ENCODE results near the gene SPON2.

DNA sequence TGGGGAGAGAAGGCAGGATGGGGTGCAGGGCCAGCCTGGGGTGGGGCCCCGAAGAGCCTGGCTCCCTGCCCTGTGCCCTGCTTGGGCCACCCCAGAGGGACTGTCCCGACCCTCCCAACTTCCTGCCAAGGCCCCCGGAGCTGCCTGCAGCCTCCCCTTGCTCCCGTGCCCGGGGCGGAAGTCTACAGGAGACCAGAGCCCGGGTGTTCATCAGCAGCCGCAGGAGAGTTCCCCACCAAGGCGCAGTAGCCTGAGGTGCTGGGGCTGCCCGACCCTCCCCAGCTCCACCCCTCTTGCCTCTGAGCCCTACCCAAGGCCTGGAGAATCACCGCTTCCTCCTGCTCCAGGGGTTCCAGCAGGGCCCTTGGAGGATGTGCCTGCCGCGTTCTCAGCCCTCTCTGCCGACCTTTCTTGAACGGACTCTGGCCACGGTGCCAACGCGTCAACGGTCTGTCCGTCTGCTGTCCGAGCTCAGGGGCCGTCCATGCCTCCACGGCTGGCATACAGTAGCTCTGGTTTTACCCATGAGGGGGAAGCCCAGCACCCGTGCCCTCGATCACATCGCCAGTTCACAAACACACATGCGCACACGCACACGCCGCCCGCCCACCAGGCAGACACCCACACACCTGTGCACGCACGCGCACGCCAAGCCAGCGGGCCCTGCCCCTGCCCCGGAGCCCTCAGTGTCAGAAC lies 36.0 kb upstream of the SPON2 start:
- TF ChIP-seq, protein P1, sequence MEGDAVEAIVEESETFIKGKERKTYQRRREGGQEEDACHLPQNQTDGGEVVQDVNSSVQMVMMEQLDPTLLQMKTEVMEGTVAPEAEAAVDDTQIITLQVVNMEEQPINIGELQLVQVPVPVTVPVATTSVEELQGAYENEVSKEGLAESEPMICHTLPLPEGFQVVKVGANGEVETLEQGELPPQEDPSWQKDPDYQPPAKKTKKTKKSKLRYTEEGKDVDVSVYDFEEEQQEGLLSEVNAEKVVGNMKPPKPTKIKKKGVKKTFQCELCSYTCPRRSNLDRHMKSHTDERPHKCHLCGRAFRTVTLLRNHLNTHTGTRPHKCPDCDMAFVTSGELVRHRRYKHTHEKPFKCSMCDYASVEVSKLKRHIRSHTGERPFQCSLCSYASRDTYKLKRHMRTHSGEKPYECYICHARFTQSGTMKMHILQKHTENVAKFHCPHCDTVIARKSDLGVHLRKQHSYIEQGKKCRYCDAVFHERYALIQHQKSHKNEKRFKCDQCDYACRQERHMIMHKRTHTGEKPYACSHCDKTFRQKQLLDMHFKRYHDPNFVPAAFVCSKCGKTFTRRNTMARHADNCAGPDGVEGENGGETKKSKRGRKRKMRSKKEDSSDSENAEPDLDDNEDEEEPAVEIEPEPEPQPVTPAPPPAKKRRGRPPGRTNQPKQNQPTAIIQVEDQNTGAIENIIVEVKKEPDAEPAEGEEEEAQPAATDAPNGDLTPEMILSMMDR (IDR thresholded peaks at IDR 0.05 in 8 of 11, conservative IDR thresholded peaks at IDR 0.05 in 3 of 11) = no peak
- TF ChIP-seq POLR2AphosphoS5 (IDR thresholded peaks at IDR 0.05) = peak in 2 of 3 donors; percentile 52 to 70
- no peak for TF ChIP-seq POLR2A (IDR thresholded peaks at IDR 0.05)

Measured in spleen (tissue), 7 donors.